ENCODE measurements around the gene VPS4B.

DNA sequence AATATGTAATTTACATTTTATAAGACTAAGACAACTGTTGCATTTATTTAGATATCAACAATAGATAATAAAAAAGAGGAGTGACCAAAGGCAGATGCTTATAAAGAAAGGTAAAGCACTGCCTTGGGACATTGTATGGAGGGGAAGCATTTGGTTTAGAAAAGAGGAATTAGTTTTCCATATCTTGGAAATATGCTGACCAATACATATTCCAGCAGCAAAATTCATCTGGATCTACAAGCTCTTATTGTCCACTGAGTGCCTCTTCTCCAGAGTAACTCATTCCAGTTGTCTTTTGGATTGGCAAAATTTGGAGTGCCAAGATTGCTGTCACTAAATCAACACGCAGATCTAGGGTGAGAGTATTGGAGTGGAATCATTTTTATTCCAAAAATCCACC is 8.9 kb upstream of the VPS4B start:
- TF ChIP-seq CTCF (conservative IDR thresholded peaks at IDR 0.05; ENCODE audit: low read depth, low read length) (no peak), EZH2 (IDR thresholded peaks at IDR 0.05; ENCODE audit: low read length, unreplicated experiment) (no peak)

Data from PC-3 (cell line).